ENCODE results near the gene DOCK1.

Gene DOCK1

GRCh38 chr10:127344346-127344745 lies 439.1 kb downstream of the DOCK1 start:
- H3K36me3 ChIP-seq (ENCODE audit: low read depth), result 0 out of 2 replicates have a peak, but pooled peaks cover 8% of the 10 kb centered on the region
- H3K27ac ChIP-seq (ENCODE audit: poor library complexity, severe bottlenecking), result no peak overlapping the region
- no peaks in the 10 kb centered on the region for H3K27me3 ChIP-seq (ENCODE audit: insufficient read depth, poor library complexity, severe bottlenecking)
- no peak for DNase-seq (ENCODE audit: low spot score)
- H3K4me3 ChIP-seq (ENCODE audit: severe bottlenecking), result no peak overlapping the region
- H3K4me1 ChIP-seq (ENCODE audit: insufficient read depth, poor library complexity, severe bottlenecking), result no peaks in the 10 kb centered on the region
- TF ChIP-seq CTCF (IDR thresholded peaks at IDR 0.05; ENCODE audit: poor library complexity, severe bottlenecking), result no peak
- no peaks in the 10 kb centered on the region for H3K9me3 ChIP-seq (ENCODE audit: severe bottlenecking)
- ATAC-seq (ENCODE audit: low read depth), result no peak

- 0 out of 2 replicates have a peak, but pooled peaks cover 8% of the 10 kb centered on the region for H3K36me3 ChIP-seq (ENCODE audit: low read depth)
- H3K9me3 ChIP-seq (ENCODE audit: severe bottlenecking), result no peaks in the 10 kb centered on the region
- no peak for ATAC-seq (ENCODE audit: low read depth)
- no peaks in the 10 kb centered on the region for H3K4me1 ChIP-seq (ENCODE audit: insufficient read depth, poor library complexity, severe bottlenecking)
- no peak overlapping the region for H3K27ac ChIP-seq (ENCODE audit: poor library complexity, severe bottlenecking)
- no peak overlapping the region for H3K4me3 ChIP-seq (ENCODE audit: severe bottlenecking)
- no peak for DNase-seq (ENCODE audit: low spot score)
- H3K27me3 ChIP-seq (ENCODE audit: insufficient read depth, poor library complexity, severe bottlenecking), result no peaks in the 10 kb centered on the region
- TF ChIP-seq CTCF (IDR thresholded peaks at IDR 0.05; ENCODE audit: poor library complexity, severe bottlenecking), result no peak
Measured at GRCh38 chr10:127345231-127345965, 440.2 kb downstream of the DOCK1 start.

GRCh38 chr10:127346604-127347003 lies 441.4 kb downstream of the DOCK1 start:
- ATAC-seq (ENCODE audit: low read depth), result no peak
- Histone ChIP-seq H3K27ac (ENCODE audit: poor library complexity, severe bottlenecking) (no peak overlapping the region), H3K27me3 (ENCODE audit: insufficient read depth, poor library complexity, severe bottlenecking) (no peaks in the 10 kb centered on the region), H3K9me3 (ENCODE audit: severe bottlenecking) (no peaks in the 10 kb centered on the region), H3K4me1 (ENCODE audit: insufficient read depth, poor library complexity, severe bottlenecking) (no peaks in the 10 kb centered on the region), H3K36me3 (ENCODE audit: low read depth) (0 out of 2 replicates have a peak, but pooled peaks cover 8% of the 10 kb centered on the region), H3K4me3 (ENCODE audit: severe bottlenecking) (no peak overlapping the region)
- DNase-seq (ENCODE audit: low spot score), result no peak
- TF ChIP-seq CTCF (IDR thresholded peaks at IDR 0.05; ENCODE audit: poor library complexity, severe bottlenecking), result no peak

- Histone ChIP-seq H3K27ac (ENCODE audit: poor library complexity, severe bottlenecking) (no peak overlapping the region), H3K27me3 (ENCODE audit: insufficient read depth, poor library complexity, severe bottlenecking) (no peaks in the 10 kb centered on the region), H3K9me3 (ENCODE audit: severe bottlenecking) (no peaks in the 10 kb centered on the region), H3K36me3 (ENCODE audit: low read depth) (0 out of 2 replicates have a peak, but pooled peaks cover 8% of the 10 kb centered on the region), H3K4me1 (ENCODE audit: insufficient read depth, poor library complexity, severe bottlenecking) (no peaks in the 10 kb centered on the region), H3K4me3 (ENCODE audit: severe bottlenecking) (no peak overlapping the region)
- TF ChIP-seq CTCF (IDR thresholded peaks at IDR 0.05; ENCODE audit: poor library complexity, severe bottlenecking), result no peak
- no peak for ATAC-seq (ENCODE audit: low read depth)
- DNase-seq (ENCODE audit: low spot score), result no peak
Measured at GRCh38 chr10:127347202-127347959, 442.2 kb downstream of the DOCK1 start.

All from RWPE2 (cell line).